Lower leg skin (tissue), 4 donors: ENCODE measurements around the gene MSH2. TPM values are rescaled to one million over a fixed set of nuclear protein-coding genes. Genes with fewer than 3 reads are reported as not detected.

ENCODE experiments used
- DNase-seq, 2 donors: peaks; one replicate each; pipeline ENCODE4 v3.0.0-alpha.2; 2019; ENCODE audit warnings: low spot score in 2 of 2
- H3K4me3 ChIP-seq: fragments of 200-600 bp; sonication (generic); 2 replicates; pipeline ENCODE4 v1.5.1; 2017; ENCODE audit warnings: mild to moderate bottlenecking, low read depth; ENCODE audit not compliant: poor library complexity, severe bottlenecking
- POLR2A ChIP-seq, 2 donors: fragments of 450-650 bp; IDR thresholded peaks; one replicate each; pipeline ENCODE4 v1.6.1; 2016 to 2017; ENCODE audit warnings: antibody characterized with exemption in 2 of 2, mild to moderate bottlenecking in 1 of 2, moderate library complexity in 1 of 2
- WGBS, 2 donors: methylation state at CpG; one replicate each; pipeline ENCODE4 v1.1.5; 2018; 5-methylcytosine and 5-hydroxymethylcytosine counted together
- intact Hi-C: fragments of 100-400 bp; cut with DNase I; formaldehyde crosslinking; loops from one replicate; pipeline ENCODE4 v1.15.0; 2023; ENCODE audit warnings: low total_unique reads
- total RNA-seq, 4 donors: library from RNA; depleted of rRNA; stranded (reverse); fragments of >200 nt; gene quantifications; one replicate each; pipeline ENCODE4 v1.1.0, GENCODE V29; 2016
- TF ChIP-seq, protein P1 (sequence below), 3 donors: fragments of 450-650 bp; IDR thresholded peaks; one replicate each; pipeline ENCODE4 v1.5.1; 2016; ENCODE audit warnings: antibody characterized with exemption in 3 of 3, mild to moderate bottlenecking in 3 of 3, moderate library complexity in 2 of 3

MSH2 gene
- total RNA-seq, 4 donors from 2014 or later, result 10.6 to 11.9 (median 11.5) TPM

DNA sequence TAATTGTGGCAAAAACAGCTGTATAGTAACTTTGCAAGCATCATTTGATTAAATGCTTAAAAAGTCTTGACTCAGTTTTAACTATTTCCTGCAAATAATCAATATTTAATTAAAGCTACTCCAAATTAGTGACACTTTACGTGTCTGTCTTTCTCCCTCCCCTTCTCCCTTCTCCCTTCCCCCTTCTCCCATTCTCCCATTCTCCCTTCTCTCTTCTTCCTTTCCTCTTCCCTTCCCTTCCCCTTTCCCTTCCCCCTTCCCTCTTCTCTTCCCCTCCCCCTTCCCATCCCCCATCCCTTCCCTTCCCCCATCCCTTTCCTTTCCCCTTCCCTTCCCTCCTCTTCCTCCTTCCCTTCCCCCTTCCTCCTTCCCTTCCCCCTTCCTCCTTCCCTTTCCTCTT is 76.9 kb downstream of the MSH2 start:
- DNase-seq, result no peak
- no peak overlapping the region for H3K4me3 ChIP-seq
- intact Hi-C loops, result no loop called here
- 94 to 96% methylated on average over 1 of the region's 1 CpG for WGBS, 2 donors
- TF ChIP-seq, protein P1, sequence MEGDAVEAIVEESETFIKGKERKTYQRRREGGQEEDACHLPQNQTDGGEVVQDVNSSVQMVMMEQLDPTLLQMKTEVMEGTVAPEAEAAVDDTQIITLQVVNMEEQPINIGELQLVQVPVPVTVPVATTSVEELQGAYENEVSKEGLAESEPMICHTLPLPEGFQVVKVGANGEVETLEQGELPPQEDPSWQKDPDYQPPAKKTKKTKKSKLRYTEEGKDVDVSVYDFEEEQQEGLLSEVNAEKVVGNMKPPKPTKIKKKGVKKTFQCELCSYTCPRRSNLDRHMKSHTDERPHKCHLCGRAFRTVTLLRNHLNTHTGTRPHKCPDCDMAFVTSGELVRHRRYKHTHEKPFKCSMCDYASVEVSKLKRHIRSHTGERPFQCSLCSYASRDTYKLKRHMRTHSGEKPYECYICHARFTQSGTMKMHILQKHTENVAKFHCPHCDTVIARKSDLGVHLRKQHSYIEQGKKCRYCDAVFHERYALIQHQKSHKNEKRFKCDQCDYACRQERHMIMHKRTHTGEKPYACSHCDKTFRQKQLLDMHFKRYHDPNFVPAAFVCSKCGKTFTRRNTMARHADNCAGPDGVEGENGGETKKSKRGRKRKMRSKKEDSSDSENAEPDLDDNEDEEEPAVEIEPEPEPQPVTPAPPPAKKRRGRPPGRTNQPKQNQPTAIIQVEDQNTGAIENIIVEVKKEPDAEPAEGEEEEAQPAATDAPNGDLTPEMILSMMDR (IDR thresholded peaks at IDR 0.05), result no peak

DNA sequence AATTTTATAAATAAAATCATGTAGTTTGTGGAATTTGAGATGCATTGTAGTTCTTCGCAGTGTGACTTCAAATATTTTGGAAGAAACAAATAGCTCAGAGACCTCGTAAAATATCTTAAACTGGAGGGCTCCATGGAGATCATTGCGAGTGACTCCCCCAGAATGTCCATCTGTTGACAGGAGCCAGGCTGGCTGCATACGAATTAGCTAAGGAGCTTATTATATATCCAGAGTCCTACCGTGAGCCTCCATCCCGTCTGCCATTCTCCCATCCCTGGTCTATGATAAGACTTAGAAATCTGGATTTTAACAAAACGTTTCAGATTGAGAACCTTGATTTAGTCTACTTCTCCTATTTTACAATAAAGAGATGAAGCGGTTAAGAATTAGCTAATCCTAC is 80.2 kb downstream of the MSH2 start:
- no peak for DNase-seq
- TF ChIP-seq, protein P1 (IDR thresholded peaks at IDR 0.05), result no peak
- no peak for TF ChIP-seq POLR2A (IDR thresholded peaks at IDR 0.05)
- 96 to 98% methylated on average over 8 of the region's 8 CpGs for WGBS, 2 donors
- intact Hi-C loops, result no loop called here
- no peak overlapping the region for H3K4me3 ChIP-seq

DNA sequence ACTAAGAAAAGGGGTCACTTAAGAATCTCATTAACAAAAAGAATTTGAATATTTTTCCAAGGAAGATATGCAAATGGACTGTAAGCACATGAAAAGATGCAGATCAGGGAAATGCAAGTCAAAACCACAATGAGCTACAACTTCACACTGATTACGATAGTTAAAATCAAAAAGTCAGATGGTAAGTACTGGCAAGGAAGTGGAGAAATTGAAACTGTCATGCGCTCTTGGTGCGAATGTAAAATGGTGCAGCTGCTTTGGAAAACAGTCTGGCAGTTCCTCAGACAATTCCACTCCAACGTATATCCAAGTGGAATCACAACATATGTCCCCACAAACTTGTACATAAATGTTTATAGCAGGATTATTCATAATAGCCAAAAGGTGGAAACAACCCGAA is 81.4 kb downstream of the MSH2 start:
- no peak for DNase-seq
- 92 to 97% methylated on average over 5 of the region's 5 CpGs for WGBS, 2 donors
- no peak overlapping the region for H3K4me3 ChIP-seq
- intact Hi-C loops, result no loop called here
- TF ChIP-seq, protein P1 (IDR thresholded peaks at IDR 0.05), result no peak
- no peak for TF ChIP-seq POLR2A (IDR thresholded peaks at IDR 0.05)

DNA sequence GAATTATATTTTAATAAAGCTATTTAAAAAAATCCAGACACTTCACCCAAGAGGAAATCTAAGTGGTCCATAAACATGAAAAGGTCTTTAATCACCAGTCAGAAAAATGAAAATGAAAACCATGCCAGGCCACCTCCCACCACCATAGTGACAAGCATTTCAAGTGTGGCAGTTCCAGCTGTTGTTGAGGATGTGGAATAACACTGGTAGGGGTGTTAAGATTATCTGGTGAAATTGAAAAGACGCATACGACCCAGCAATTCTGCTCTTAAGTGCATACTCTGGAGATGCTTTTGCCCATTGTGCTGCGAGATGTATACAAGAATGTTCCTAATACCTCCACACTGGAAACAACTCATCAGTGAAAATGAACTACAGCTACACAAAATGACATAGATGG is 82.2 kb downstream of the MSH2 start:
- no peak for DNase-seq
- H3K4me3 ChIP-seq, result no peak overlapping the region
- 93 to 95% methylated on average over 3 of the region's 3 CpGs for WGBS, 2 donors
- TF ChIP-seq POLR2A (IDR thresholded peaks at IDR 0.05), result no peak
- TF ChIP-seq, protein P1 (IDR thresholded peaks at IDR 0.05), result no peak
- intact Hi-C loops, result no loop called here

DNA sequence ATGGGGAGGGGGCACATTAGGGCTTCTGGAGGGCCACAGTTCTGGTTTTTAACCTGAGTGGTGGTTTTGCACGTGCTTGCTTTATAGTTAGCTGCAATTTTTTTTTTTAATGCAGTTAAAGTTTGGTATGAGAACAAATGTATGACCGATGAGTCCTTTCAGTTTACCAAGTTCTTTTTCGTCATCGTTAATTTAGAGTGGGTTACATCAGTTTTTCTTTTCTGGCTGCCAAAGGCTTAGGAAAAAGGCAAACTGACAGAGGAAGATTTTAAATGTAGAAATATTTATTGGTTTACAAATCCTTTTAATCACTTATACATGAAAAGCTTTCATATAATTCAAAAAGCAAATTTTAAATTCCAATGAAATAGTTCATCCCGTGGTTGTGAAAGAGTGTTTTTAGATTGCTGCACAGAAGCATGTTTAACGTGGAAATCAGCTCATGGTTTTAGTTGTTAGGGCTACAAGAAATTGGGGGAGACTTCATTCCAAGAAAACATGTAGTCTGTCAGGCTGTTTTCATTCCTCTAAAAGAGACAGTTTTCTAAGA is 82.9 kb downstream of the MSH2 start:
- no peak overlapping the region for H3K4me3 ChIP-seq
- DNase-seq, result no peak
- intact Hi-C loops, result no loop called here
- no peak for TF ChIP-seq POLR2A (IDR thresholded peaks at IDR 0.05)
- TF ChIP-seq, protein P1 (IDR thresholded peaks at IDR 0.05), result no peak
- 85 to 89% methylated on average over 6 of the region's 6 CpGs for WGBS, 2 donors

DNA sequence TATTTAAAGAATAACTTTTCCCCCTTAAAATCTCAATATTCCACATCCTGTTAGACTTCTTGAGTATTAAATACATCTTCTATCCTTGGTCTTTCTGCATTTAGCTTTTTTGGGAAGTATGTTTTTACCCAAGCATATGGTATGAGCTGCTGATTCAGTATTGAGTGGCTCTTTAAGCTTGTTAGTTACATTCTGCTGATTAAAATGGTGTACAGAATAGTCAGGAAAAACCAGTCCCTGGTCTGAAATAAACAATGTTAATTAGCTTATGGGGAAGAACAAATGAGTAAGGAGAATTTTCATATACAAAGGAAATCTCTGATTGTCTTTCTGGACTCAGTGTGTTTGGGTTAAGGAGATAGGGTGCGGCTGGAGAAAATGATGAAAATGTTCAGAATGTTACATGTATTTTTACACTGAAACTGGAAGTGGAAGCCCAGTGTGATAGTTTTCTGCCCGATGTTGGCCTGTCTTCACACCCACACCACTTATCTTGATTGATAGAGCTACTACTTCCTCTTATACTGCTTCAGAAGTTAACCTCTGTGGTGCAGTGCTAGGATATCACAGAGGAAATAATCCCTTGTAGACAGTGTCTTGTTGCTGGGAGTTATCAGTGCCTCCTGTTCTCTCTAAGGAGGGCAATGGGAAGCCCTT is 84.0 kb downstream of the MSH2 start:
- 63 to 69% methylated on average over 2 of the region's 2 CpGs for WGBS, 2 donors

More for the DNA sequence above, 84.0 kb downstream of the MSH2 start:
- no peak overlapping the region for H3K4me3 ChIP-seq
- TF ChIP-seq, protein P1 (IDR thresholded peaks at IDR 0.05), result no peak
- TF ChIP-seq POLR2A (IDR thresholded peaks at IDR 0.05), result no peak
- no peak for DNase-seq
- intact Hi-C loops, result no loop called here
